Skeletal muscle cell (primary cell): ENCODE data around the gene IRF4.

Experiments
- DNase-seq: peaks from one replicate; pipeline ENCODE4 v3.0.0-alpha.2; 2010; ENCODE audit warnings: low read depth
- H3K4me3 ChIP-seq: 2 replicates; pipeline ENCODE4 v1.5.1; 2011; ENCODE audit warnings: low read depth, mild to moderate bottlenecking, control low read depth, low read length, moderate library complexity

The IRF4 gene

GRCh38 chr6:378958-379409 is 12.6 kb upstream of the IRF4 start:
- DNase-seq, result no peak
- H3K4me3 ChIP-seq, result no peak overlapping the region

GRCh38 chr6:379410-380181 is 12.0 kb upstream of the IRF4 start:
- no peak for DNase-seq
- no peak overlapping the region for H3K4me3 ChIP-seq

- H3K4me3 ChIP-seq, result no peak overlapping the region
Measured at GRCh38 chr6:380234-381218, 11.0 kb upstream of the IRF4 start.

GRCh38 chr6:381742-382461 is 9.7 kb upstream of the IRF4 start:
- H3K4me3 ChIP-seq, result no peak overlapping the region
- DNase-seq, result no peak

More at GRCh38 chr6:380234-381218, 11.0 kb upstream of the IRF4 start:
- no peak for DNase-seq

GRCh38 chr6:382883-383810 is 8.4 kb upstream of the IRF4 start:
- DNase-seq, result no peak
- no peak overlapping the region for H3K4me3 ChIP-seq

GRCh38 chr6:383856-384255 is 7.7 kb upstream of the IRF4 start:
- DNase-seq, result no peak

GRCh38 chr6:384898-385297 is 6.7 kb upstream of the IRF4 start:
- no peak overlapping the region for H3K4me3 ChIP-seq
- no peak for DNase-seq

More at GRCh38 chr6:383856-384255, 7.7 kb upstream of the IRF4 start:
- H3K4me3 ChIP-seq, result no peak overlapping the region

- DNase-seq, result no peak
- no peak overlapping the region for H3K4me3 ChIP-seq
Measured at GRCh38 chr6:385614-386013, 5.9 kb upstream of the IRF4 start.

- DNase-seq, result no peak
- no peak overlapping the region for H3K4me3 ChIP-seq
Measured at GRCh38 chr6:386688-387266, 4.8 kb upstream of the IRF4 start.

- DNase-seq, result no peak
- no peak overlapping the region for H3K4me3 ChIP-seq
Measured at GRCh38 chr6:387293-387741, 4.2 kb upstream of the IRF4 start.

- no peak for DNase-seq
- no peak overlapping the region for H3K4me3 ChIP-seq
Measured at GRCh38 chr6:388202-388903, 3.2 kb upstream of the IRF4 start.

GRCh38 chr6:389143-389542 is 2.4 kb upstream of the IRF4 start:
- DNase-seq, result no peak
- H3K4me3 ChIP-seq, result no peak overlapping the region

GRCh38 chr6:389622-390021 is 1.9 kb upstream of the IRF4 start:
- DNase-seq, result no peak
- no peak overlapping the region for H3K4me3 ChIP-seq

- peak overlapping the region; percentile 38 for H3K4me3 ChIP-seq
- no peak for DNase-seq
Measured at GRCh38 chr6:390914-391558, 516 bp upstream of the IRF4 start.

- no peak for DNase-seq
- peak overlapping the region; percentile 38 for H3K4me3 ChIP-seq
Measured at GRCh38 chr6:392441-393390, 1.2 kb downstream of the IRF4 start.
